Dermis microvascular lymphatic vessel endothelial cell (primary cell): ENCODE measurements around the gene CNTROB. TPM values are rescaled to one million over a fixed set of nuclear protein-coding genes. Genes with fewer than 3 reads are reported as not detected.
"Not testable (repeated sequence)": the region's sequence is repeated elsewhere in the genome, so short reads cannot be mapped to it uniquely, and the experiment has no call there.

ENCODE experiments used
- DNase-seq, 2 donors: peaks; one replicate each; pipeline versions ENCODE4 v3.0.0 to v3.0.0-alpha.2; 2010; ENCODE audit warnings: low read depth in 2 of 2
- total RNA-seq: library from RNA; depleted of rRNA; stranded (reverse); fragments of >200 nt; gene quantifications from 2 replicates; pipeline ENCODE4 v1.2.1, GENCODE V29; 2014

The CNTROB gene
- total RNA-seq, 1 donor from 2014 or later: 13.2 TPM

GRCh38 chr17:7940743-7941142 lies 8.7 kb downstream of the CNTROB start:
- no peak for DNase-seq

- no peak for DNase-seq
These were observed 11.3 kb downstream of the CNTROB start for GRCh38 chr17:7943291-7943690.

GRCh38 chr17:7944326-7944725 lies 12.3 kb downstream of the CNTROB start:
- DNase-seq: no peak

GRCh38 chr17:7945651-7946050 lies 13.6 kb downstream of the CNTROB start:
- no peak for DNase-seq

- DNase-seq: no peak
These were observed 14.4 kb downstream of the CNTROB start for GRCh38 chr17:7946441-7946840.

GRCh38 chr17:7947651-7948050 lies 15.6 kb downstream of the CNTROB start:
- DNase-seq: no peak

- no peak for DNase-seq
These were observed 18.6 kb downstream of the CNTROB start for GRCh38 chr17:7950578-7950977.

GRCh38 chr17:7951143-7951792 lies 19.3 kb downstream of the CNTROB start:
- no peak for DNase-seq

- DNase-seq: not testable (repeated sequence)
These were observed 21.3 kb downstream of the CNTROB start for GRCh38 chr17:7953266-7953665.

GRCh38 chr17:7955414-7956227 lies 23.6 kb downstream of the CNTROB start:
- DNase-seq: no peak

GRCh38 chr17:7956228-7956965 lies 24.4 kb downstream of the CNTROB start:
- DNase-seq: peak in 1 of 2 donors; percentile 26

- no peak for DNase-seq
These were observed 27.7 kb downstream of the CNTROB start for GRCh38 chr17:7959503-7960253.

- DNase-seq: no peak
These were observed 29.4 kb downstream of the CNTROB start for GRCh38 chr17:7961421-7961820.

- no peak for DNase-seq
These were observed 35.7 kb downstream of the CNTROB start for GRCh38 chr17:7967751-7968150.

- no peak for DNase-seq
These were observed 37.4 kb downstream of the CNTROB start for GRCh38 chr17:7969433-7969832.

GRCh38 chr17:7971651-7972050 lies 39.6 kb downstream of the CNTROB start:
- DNase-seq: no peak

- DNase-seq: no peak
These were observed 40.3 kb downstream of the CNTROB start for GRCh38 chr17:7972131-7972785.

GRCh38 chr17:7974638-7975131 lies 42.7 kb downstream of the CNTROB start:
- no peak for DNase-seq

- DNase-seq: no peak
These were observed 45.0 kb downstream of the CNTROB start for GRCh38 chr17:7977039-7977438.

- no peak for DNase-seq
These were observed 45.8 kb downstream of the CNTROB start for GRCh38 chr17:7977805-7978204.

GRCh38 chr17:7982173-7982572 lies 50.2 kb downstream of the CNTROB start:
- DNase-seq: peak in 1 of 2 donors; percentile 35
